ENCODE measurements around the gene CYP2D6.
"Not testable (repeated sequence)": the region's sequence is repeated elsewhere in the genome, so short reads cannot be mapped to it uniquely, and the experiment has no call there.

The CYP2D6 gene

GRCh38 chr22:42116848-42117424 lies 13.7 kb downstream of the CYP2D6 start:
- peak; percentile 9 for TF ChIP-seq CTCF (IDR thresholded peaks at IDR 0.05; ENCODE audit: extremely low read depth, missing control alignments)
- no peak for DNase-seq (ENCODE audit: low spot score)

GRCh38 chr22:42115420-42115830 lies 15.2 kb downstream of the CYP2D6 start:
- DNase-seq (ENCODE audit: low spot score): not testable (repeated sequence)

- no peak for TF ChIP-seq CTCF (IDR thresholded peaks at IDR 0.05; ENCODE audit: extremely low read depth, missing control alignments)
- DNase-seq (ENCODE audit: low spot score): no peak
Observed at GRCh38 chr22:42114721-42115120, 15.9 kb downstream of the CYP2D6 start.

GRCh38 chr22:42112793-42113192 lies 17.8 kb downstream of the CYP2D6 start:
- DNase-seq (ENCODE audit: low spot score): not testable (repeated sequence)

GRCh38 chr22:42111798-42112197 lies 18.8 kb downstream of the CYP2D6 start:
- no peak for TF ChIP-seq CTCF (IDR thresholded peaks at IDR 0.05; ENCODE audit: extremely low read depth, missing control alignments)
- DNase-seq (ENCODE audit: low spot score): no peak

- no peak for TF ChIP-seq CTCF (IDR thresholded peaks at IDR 0.05; ENCODE audit: extremely low read depth, missing control alignments)
- DNase-seq (ENCODE audit: low spot score): no peak
Observed at GRCh38 chr22:42108848-42109247, 21.8 kb downstream of the CYP2D6 start.

- DNase-seq (ENCODE audit: low spot score): not testable (repeated sequence)
Observed at GRCh38 chr22:42104332-42104860, 26.2 kb downstream of the CYP2D6 start.

- no peak for TF ChIP-seq CTCF (IDR thresholded peaks at IDR 0.05; ENCODE audit: extremely low read depth, missing control alignments)
- no peak for DNase-seq (ENCODE audit: low spot score)
Observed at GRCh38 chr22:42101199-42101598, 29.4 kb downstream of the CYP2D6 start.

- TF ChIP-seq CTCF (IDR thresholded peaks at IDR 0.05; ENCODE audit: extremely low read depth, missing control alignments): no peak
- no peak for DNase-seq (ENCODE audit: low spot score)
Observed at GRCh38 chr22:42091455-42091782, 39.2 kb downstream of the CYP2D6 start.

Measured in GM20000 (cell line).